Urinary bladder (tissue), 4 donors: ENCODE results near the gene ATXN2. TPM values are rescaled to one million over a fixed set of nuclear protein-coding genes. Genes with fewer than 3 reads are reported as not detected.
"Not testable (repeated sequence)": the region's sequence is repeated elsewhere in the genome, so short reads cannot be mapped to it uniquely, and the experiment has no call there.

ENCODE experiments used
- DNase-seq: peaks from one replicate; pipeline ENCODE4 v3.0.0-alpha.2; 2015; ENCODE audit errors: extremely low spot score
- H3K27ac ChIP-seq: one replicate; pipeline ENCODE4 v1.5.1; 2013; ENCODE audit warnings: low read depth, mild to moderate bottlenecking, moderate library complexity
- H3K36me3 ChIP-seq: one replicate; pipeline ENCODE4 v1.6.1; 2013; ENCODE audit warnings: mild to moderate bottlenecking, moderate library complexity; ENCODE audit not compliant: insufficient read depth
- H3K4me1 ChIP-seq: one replicate; pipeline ENCODE4 v1.6.1; 2013; ENCODE audit warnings: mild to moderate bottlenecking, moderate library complexity; ENCODE audit not compliant: insufficient read depth
- H3K4me3 ChIP-seq: one replicate; pipeline ENCODE4 v1.5.1; 2013; ENCODE audit warnings: low read depth, low read length
- WGBS: extraction: QIAGEN DNeasy Blood & Tissue Kit; methylation state at CpG from one replicate; pipeline ENCODE4 v1.1.7; 2013; 5-methylcytosine and 5-hydroxymethylcytosine counted together
- polyA plus RNA-seq: library from polyadenylated mRNA; stranded (reverse); fragments of 200-250 nt; gene quantifications from one replicate; pipeline ENCODE4 v1.2.3, GENCODE V29; 2013
- total RNA-seq: library from RNA; depleted of rRNA; stranded (reverse); fragments of >200 nt; gene quantifications from one replicate; pipeline ENCODE4 v1.2.3, GENCODE V29; 2014
- donor health status: healthy with polysubstance abuse.
- donor health status: healthy.

ATXN2 gene
- total RNA-seq (75.9 TPM), polyA plus RNA-seq (29.9 TPM)

GRCh38 chr12:111598637-111599452 lies at the start of gene ATXN2:
ATXN2 (minus strand) TSS chr12:111599315; CDS start chr12:111599034, 281 bp downstream.
- no peaks in the 10 kb centered on the region for H3K4me1 ChIP-seq
- DNase-seq: no peak
- no peaks in the 10 kb centered on the region for H3K36me3 ChIP-seq
- WGBS: under 1% methylated on average over 117 of the region's 119 CpGs
- H3K4me3 ChIP-seq: peak within 1 kb of the TSS; percentile 100
- H3K27ac ChIP-seq: peak within 1 kb of the TSS; percentile 96

GRCh38 chr12:111645433-111645832 lies 46.3 kb upstream of the ATXN2 start:
- DNase-seq: no peak
- Histone ChIP-seq H3K36me3 (peaks cover 4% of the 10 kb centered on the region), H3K4me1 (no peaks in the 10 kb centered on the region), H3K27ac (no peak overlapping the region), H3K4me3 (no peak overlapping the region)
- WGBS: 90% methylated on average over 5 of the region's 5 CpGs

GRCh38 chr12:111643427-111643826 lies 44.3 kb upstream of the ATXN2 start:
- Histone ChIP-seq H3K4me1 (no peaks in the 10 kb centered on the region), H3K27ac (peak overlapping the region; percentile 54), H3K36me3 (peaks cover 1% of the 10 kb centered on the region), H3K4me3 (no peak overlapping the region)
- 33% methylated on average over 3 of the region's 3 CpGs for WGBS
- peak; percentile 21 for DNase-seq

- no peaks in the 10 kb centered on the region for H3K4me1 ChIP-seq
- DNase-seq: peak; percentile 32
- peaks cover 1% of the 10 kb centered on the region for H3K36me3 ChIP-seq
- no peak overlapping the region for H3K27ac ChIP-seq
- no peak overlapping the region for H3K4me3 ChIP-seq
- WGBS: 29% methylated on average over 4 of the region's 4 CpGs
These were observed 43.7 kb upstream of the ATXN2 start for GRCh38 chr12:111642681-111643426.

- 88% methylated on average over 5 of the region's 5 CpGs for WGBS
- no peaks in the 10 kb centered on the region for H3K36me3 ChIP-seq
- no peak for DNase-seq
- no peak overlapping the region for H3K4me3 ChIP-seq
- no peak overlapping the region for H3K27ac ChIP-seq
- H3K4me1 ChIP-seq: no peaks in the 10 kb centered on the region
These were observed 41.4 kb upstream of the ATXN2 start for GRCh38 chr12:111640506-111640905.

- no peaks in the 10 kb centered on the region for H3K36me3 ChIP-seq
- 61% methylated on average over 6 of the region's 6 CpGs for WGBS
- H3K27ac ChIP-seq: no peak overlapping the region
- DNase-seq: no peak
- no peaks in the 10 kb centered on the region for H3K4me1 ChIP-seq
- no peak overlapping the region for H3K4me3 ChIP-seq
These were observed 39.4 kb upstream of the ATXN2 start for GRCh38 chr12:111638556-111638955.

GRCh38 chr12:111636209-111636945 lies 37.3 kb upstream of the ATXN2 start:
- 16% methylated on average over 19 of the region's 19 CpGs for WGBS
- peak; percentile 83 for DNase-seq
- Histone ChIP-seq H3K4me3 (no peak overlapping the region), H3K4me1 (no peaks in the 10 kb centered on the region), H3K27ac (peak overlapping the region; percentile 62), H3K36me3 (no peaks in the 10 kb centered on the region)

GRCh38 chr12:111635524-111635923 lies 36.4 kb upstream of the ATXN2 start:
- DNase-seq: no peak
- H3K4me3 ChIP-seq: no peak overlapping the region
- 57% methylated on average over 8 of the region's 8 CpGs for WGBS
- no peak overlapping the region for H3K27ac ChIP-seq
- H3K36me3 ChIP-seq: no peaks in the 10 kb centered on the region
- H3K4me1 ChIP-seq: no peaks in the 10 kb centered on the region

GRCh38 chr12:111628505-111629260 lies 29.6 kb upstream of the ATXN2 start:
- H3K36me3 ChIP-seq: no peaks in the 10 kb centered on the region
- no peak overlapping the region for H3K4me3 ChIP-seq
- WGBS: 94% methylated on average over 7 of the region's 7 CpGs
- DNase-seq: no peak
- H3K4me1 ChIP-seq: no peaks in the 10 kb centered on the region
- no peak overlapping the region for H3K27ac ChIP-seq

GRCh38 chr12:111626230-111626629 lies 27.1 kb upstream of the ATXN2 start:
- no peak overlapping the region for H3K4me3 ChIP-seq
- H3K36me3 ChIP-seq: no peaks in the 10 kb centered on the region
- H3K27ac ChIP-seq: no peak overlapping the region
- no peak for DNase-seq
- WGBS: 96% methylated on average over 6 of the region's 6 CpGs
- no peaks in the 10 kb centered on the region for H3K4me1 ChIP-seq

GRCh38 chr12:111624540-111624939 lies 25.4 kb upstream of the ATXN2 start:
- no peak for DNase-seq
- no peak overlapping the region for H3K4me3 ChIP-seq
- no peaks in the 10 kb centered on the region for H3K36me3 ChIP-seq
- 87% methylated on average over 8 of the region's 8 CpGs for WGBS
- no peak overlapping the region for H3K27ac ChIP-seq
- H3K4me1 ChIP-seq: no peaks in the 10 kb centered on the region

- H3K4me3 ChIP-seq, DNase-seq, H3K4me1 ChIP-seq, H3K36me3 ChIP-seq, H3K27ac ChIP-seq: not testable (repeated sequence)
- WGBS: 92% methylated on average over 10 of the region's 10 CpGs
These were observed 18.7 kb upstream of the ATXN2 start for GRCh38 chr12:111617841-111618240.

- no peak for DNase-seq
- WGBS: 49% methylated on average over 7 of the region's 7 CpGs
- no peak overlapping the region for H3K4me3 ChIP-seq
- no peaks in the 10 kb centered on the region for H3K36me3 ChIP-seq
- peak overlapping the region; percentile 64 for H3K27ac ChIP-seq
- H3K4me1 ChIP-seq: no peaks in the 10 kb centered on the region
These were observed 17.1 kb upstream of the ATXN2 start for GRCh38 chr12:111616177-111616623.
